NCI-H510A treated with DMSO at 0.1 percent for 48 hours (cell line): ENCODE results near the gene EPS8L3.
"Not testable (repeated sequence)": the region's sequence is repeated elsewhere in the genome, so short reads cannot be mapped to it uniquely, and the experiment has no call there.

Experiments
- DNase-seq: peaks from one replicate; lab custom pipeline; 2025; lab: John Stamatoyannopoulos, UW

EPS8L3 gene

DNA sequence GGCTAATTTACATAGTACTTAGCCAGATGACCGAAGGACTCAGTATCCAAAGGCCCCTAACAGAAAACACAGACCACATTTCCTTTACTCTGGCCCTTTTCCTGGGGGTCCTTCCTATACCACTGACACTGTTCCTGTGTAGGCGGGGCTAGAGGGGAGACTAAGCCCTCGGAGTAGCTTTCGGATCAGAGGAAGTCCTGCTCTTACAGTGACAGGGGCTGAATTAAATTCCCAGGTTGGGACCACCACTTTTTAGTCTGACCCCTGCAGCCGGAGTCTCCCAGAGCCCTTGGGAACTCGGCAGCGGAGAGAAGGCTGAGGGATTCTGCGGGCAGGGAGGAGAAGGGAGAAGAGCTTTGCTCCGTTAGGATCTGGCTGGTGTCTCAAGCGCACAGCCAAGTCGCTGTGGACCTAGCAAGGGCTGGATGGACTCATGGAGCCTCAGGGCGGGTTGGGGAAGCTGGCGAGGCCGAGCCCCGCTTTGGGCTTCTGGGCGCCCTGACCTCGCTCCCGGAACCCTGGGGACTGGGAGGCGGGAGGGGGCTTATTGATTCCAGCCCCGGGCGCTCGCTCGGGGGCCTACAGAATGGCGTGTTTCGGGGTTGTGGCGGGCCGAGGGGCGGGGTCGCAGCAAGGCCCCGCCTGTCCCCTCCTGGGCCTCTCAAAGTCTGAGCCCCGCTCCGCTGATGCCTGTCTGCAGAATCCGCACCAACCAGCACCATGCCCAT, 52.0 kb downstream of the EPS8L3 start, which contains the start of gene GSTM5:
Gene GSTM5 (plus strand): TSS at position 659 of the 728 bp plus-strand sequence. CDS start 62 bp downstream, at position 721.
- DNase-seq = not testable (repeated sequence)

DNA sequence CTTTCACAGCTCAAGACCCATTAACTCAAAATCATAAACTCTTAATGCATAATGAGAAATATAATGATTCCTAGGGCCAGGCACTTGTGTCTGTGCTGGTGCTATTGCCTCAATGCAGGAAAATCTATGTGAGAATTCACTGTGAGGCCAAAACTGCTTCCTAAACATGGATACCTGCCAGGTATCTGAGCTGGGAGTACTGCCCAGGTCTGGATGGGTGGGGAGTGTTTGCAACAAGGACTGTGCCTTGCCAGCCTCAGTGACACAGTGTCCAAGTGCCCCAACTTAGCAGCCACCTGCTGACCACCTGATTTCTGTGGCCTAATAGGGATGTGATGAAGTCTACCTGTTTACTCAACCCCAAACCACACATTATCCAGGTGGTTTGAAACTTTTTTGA, 53.9 kb downstream of the EPS8L3 start:
- not testable (repeated sequence) for DNase-seq

GRCh38 chr1:109708949-109709348, 54.8 kb downstream of the EPS8L3 start:
- DNase-seq = not testable (repeated sequence)

DNA sequence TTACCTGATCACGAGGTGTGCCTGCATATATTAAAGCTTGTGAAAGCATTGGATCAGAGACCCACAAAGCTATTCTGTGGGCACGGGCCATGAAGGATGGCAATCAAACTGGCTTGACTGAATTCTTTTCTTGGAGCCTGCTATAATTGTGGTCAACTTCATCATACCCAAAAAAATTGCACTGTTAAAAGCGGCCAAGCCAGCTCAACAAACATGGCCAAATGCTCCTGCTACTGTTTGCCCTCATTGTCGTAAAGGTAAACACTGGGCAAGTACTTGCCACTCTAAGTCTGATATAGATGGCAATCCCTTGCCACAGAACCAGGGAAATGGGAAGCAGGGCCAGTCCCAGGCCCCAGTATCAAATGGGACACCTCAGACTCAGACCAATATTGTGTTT, 58.3 kb downstream of the EPS8L3 start:
- no peak for DNase-seq

GRCh38 chr1:109704173-109704572, 59.5 kb downstream of the EPS8L3 start:
- no peak for DNase-seq

GRCh38 chr1:109702940-109703339, 60.8 kb downstream of the EPS8L3 start:
- DNase-seq = not testable (repeated sequence)
